WTC11 (cell line): ENCODE data around the gene RRP1B. TPM values are rescaled to one million over a fixed set of nuclear protein-coding genes. Genes with fewer than 3 reads are reported as not detected.

Experiments
- ATAC-seq: fragments of 200-7000 bp; cut with Tn5 transposase; 2 replicates; pipeline ENCODE4 v1.10.0; 2021; ENCODE audit warnings: mild to moderate bottlenecking, moderate library complexity
- CTCF ChIA-PET: fragments of 300-600 bp; sonication (Branson Sonifier 250); formaldehyde crosslinking; loops from one replicate; lab custom pipeline; 2021; ENCODE audit warnings: antibody characterized with exemption; lab: Charles Lee
- POLR2A ChIA-PET: fragments of 350-600 bp; sonication (Branson Sonifier 250); formaldehyde crosslinking; loops from one replicate; lab custom pipeline; 2021; ENCODE audit warnings: antibody characterized with exemption; lab: Charles Lee
- DNase-seq: peaks from one replicate; pipeline ENCODE4 v3.0.0; 2021; ENCODE audit warnings: low spot score
- H3K27ac Mint-ChIP-seq: 2 replicates; pipeline ENCODE4 v1.8.0; 2021; ENCODE audit warnings: mixed read lengths
- H3K27me3 Mint-ChIP-seq: 2 replicates; pipeline ENCODE4 v1.8.0; 2021; ENCODE audit warnings: low read depth, mild to moderate bottlenecking, moderate library complexity, mixed read lengths
- H3K36me3 Mint-ChIP-seq: 2 replicates; pipeline ENCODE4 v1.8.0; 2021; ENCODE audit warnings: mixed read lengths
- H3K4me1 Mint-ChIP-seq: 2 replicates; pipeline ENCODE4 v1.8.0; 2022; ENCODE audit warnings: mixed read lengths
- H3K4me3 Mint-ChIP-seq: 2 replicates; pipeline ENCODE4 v1.8.0; 2021; ENCODE audit warnings: mild to moderate bottlenecking, moderate library complexity, mixed read lengths
- H3K9me3 Mint-ChIP-seq: 2 replicates; pipeline ENCODE4 v1.8.0; 2021; ENCODE audit warnings: mixed read lengths
- ATF2 ChIP-seq: sonication (generic); formaldehyde crosslinking; IDR thresholded peaks from 2 replicates; pipeline ENCODE4 v1.8.1; 2022; ENCODE audit warnings: low read depth, missing genetic modification reagents, borderline replicate concordance
- CBFB ChIP-seq: sonication (generic); formaldehyde crosslinking; IDR thresholded peaks from 2 replicates; pipeline ENCODE4 v1.8.1; 2022; ENCODE audit warnings: mild to moderate bottlenecking, low read depth, missing genetic modification reagents
- FOXJ3 ChIP-seq: sonication (generic); formaldehyde crosslinking; IDR thresholded peaks from 2 replicates; pipeline ENCODE4 v1.9.0; 2021; ENCODE audit warnings: missing genetic modification reagents, mild to moderate bottlenecking, borderline replicate concordance
- GABPB1 ChIP-seq: sonication (generic); formaldehyde crosslinking; IDR thresholded peaks from 2 replicates; pipeline ENCODE4 v1.8.1; 2023; ENCODE audit warnings: mild to moderate bottlenecking, missing genetic modification reagents
- GTF2I ChIP-seq: fragments of 250-450 bp; sonication (Bioruptor Pico); conservative IDR thresholded peaks from 2 replicates; pipeline ENCODE4 v1.4.0; 2021; ENCODE audit warnings: mild to moderate bottlenecking
- HMGXB4 ChIP-seq: sonication (generic); formaldehyde crosslinking; IDR thresholded peaks from 2 replicates; pipeline ENCODE4 v1.8.1; 2023; ENCODE audit warnings: mild to moderate bottlenecking, moderate library complexity, missing genetic modification reagents
- NFYB ChIP-seq: sonication (generic); formaldehyde crosslinking; conservative IDR thresholded peaks from 2 replicates; pipeline ENCODE4 v1.8.0; 2022; ENCODE audit warnings: low read depth, missing genetic modification reagents
- RELA ChIP-seq: sonication (generic); formaldehyde crosslinking; IDR thresholded peaks from 2 replicates; pipeline ENCODE4 v1.8.1; 2022; ENCODE audit warnings: missing genetic modification reagents, mild to moderate bottlenecking, borderline replicate concordance
- ZMAT4 ChIP-seq: fragments of 250-450 bp; sonication (Bioruptor Pico); IDR thresholded peaks from 2 replicates; pipeline ENCODE4 v1.9.0; 2021; ENCODE audit warnings: mild to moderate bottlenecking
- ZNF232 ChIP-seq: sonication (generic); formaldehyde crosslinking; IDR thresholded peaks from 2 replicates; pipeline ENCODE4 v1.8.0; 2022; ENCODE audit warnings: mild to moderate bottlenecking, missing genetic modification reagents
- ZNF317 ChIP-seq: sonication (generic); formaldehyde crosslinking; IDR thresholded peaks from 2 replicates; pipeline ENCODE4 v1.8.1; 2023; ENCODE audit warnings: low read depth, mild to moderate bottlenecking, moderate library complexity, missing genetic modification reagents, borderline replicate concordance
- ZNF423 ChIP-seq: fragments of 250-450 bp; sonication (Bioruptor Pico); IDR thresholded peaks from 2 replicates; pipeline ENCODE4 v2.1.2; 2022; ENCODE audit warnings: mild to moderate bottlenecking, moderate library complexity
- ZNF425 ChIP-seq: fragments of 250-450 bp; sonication (Bioruptor Pico); conservative IDR thresholded peaks from 2 replicates; pipeline ENCODE4 v1.9.0; 2021; ENCODE audit warnings: mild to moderate bottlenecking
- total RNA-seq: library from RNA; stranded (reverse); gene quantifications from 3 replicates; pipeline ENCODE4 v1.2.3, GENCODE V29; 2021
- TF ChIP-seq, protein P1 (sequence below): sonication (generic); formaldehyde crosslinking; IDR thresholded peaks from 2 replicates; pipeline ENCODE4 v1.8.0; 2023; ENCODE audit warnings: missing genetic modification reagents, mild to moderate bottlenecking, borderline replicate concordance
- TF ChIP-seq, protein P2 (sequence below): sonication (generic); formaldehyde crosslinking; IDR thresholded peaks from 2 replicates; pipeline ENCODE4 v1.8.0; 2022; ENCODE audit warnings: mild to moderate bottlenecking, missing genetic modification reagents
- TF ChIP-seq, protein P3 (sequence below): sonication (generic); formaldehyde crosslinking; IDR thresholded peaks from 2 replicates; pipeline ENCODE4 v1.8.1; 2022; ENCODE audit warnings: mild to moderate bottlenecking, missing genetic modification reagents, moderate library complexity, borderline replicate concordance

RRP1B gene
- total RNA-seq, 1 experiment from 2014 or later = 74.9 TPM

GRCh38 chr21:43664358-43664757, 5.0 kb downstream of the RRP1B start (continued):
- no peak for TF ChIP-seq RELA (CRISPR knock-in tag)
- TF ChIP-seq ZNF232 = no peak
- no peak for TF ChIP-seq ZNF423 (CRISPR knock-in tag)
- TF ChIP-seq GABPB1 (CRISPR knock-in tag) = no peak
- TF ChIP-seq HMGXB4 (CRISPR knock-in tag) = no peak
- TF ChIP-seq ZNF317 (CRISPR knock-in tag) = no peak
- no peak for TF ChIP-seq ZMAT4 (CRISPR knock-in tag)
- TF ChIP-seq, protein P1, sequence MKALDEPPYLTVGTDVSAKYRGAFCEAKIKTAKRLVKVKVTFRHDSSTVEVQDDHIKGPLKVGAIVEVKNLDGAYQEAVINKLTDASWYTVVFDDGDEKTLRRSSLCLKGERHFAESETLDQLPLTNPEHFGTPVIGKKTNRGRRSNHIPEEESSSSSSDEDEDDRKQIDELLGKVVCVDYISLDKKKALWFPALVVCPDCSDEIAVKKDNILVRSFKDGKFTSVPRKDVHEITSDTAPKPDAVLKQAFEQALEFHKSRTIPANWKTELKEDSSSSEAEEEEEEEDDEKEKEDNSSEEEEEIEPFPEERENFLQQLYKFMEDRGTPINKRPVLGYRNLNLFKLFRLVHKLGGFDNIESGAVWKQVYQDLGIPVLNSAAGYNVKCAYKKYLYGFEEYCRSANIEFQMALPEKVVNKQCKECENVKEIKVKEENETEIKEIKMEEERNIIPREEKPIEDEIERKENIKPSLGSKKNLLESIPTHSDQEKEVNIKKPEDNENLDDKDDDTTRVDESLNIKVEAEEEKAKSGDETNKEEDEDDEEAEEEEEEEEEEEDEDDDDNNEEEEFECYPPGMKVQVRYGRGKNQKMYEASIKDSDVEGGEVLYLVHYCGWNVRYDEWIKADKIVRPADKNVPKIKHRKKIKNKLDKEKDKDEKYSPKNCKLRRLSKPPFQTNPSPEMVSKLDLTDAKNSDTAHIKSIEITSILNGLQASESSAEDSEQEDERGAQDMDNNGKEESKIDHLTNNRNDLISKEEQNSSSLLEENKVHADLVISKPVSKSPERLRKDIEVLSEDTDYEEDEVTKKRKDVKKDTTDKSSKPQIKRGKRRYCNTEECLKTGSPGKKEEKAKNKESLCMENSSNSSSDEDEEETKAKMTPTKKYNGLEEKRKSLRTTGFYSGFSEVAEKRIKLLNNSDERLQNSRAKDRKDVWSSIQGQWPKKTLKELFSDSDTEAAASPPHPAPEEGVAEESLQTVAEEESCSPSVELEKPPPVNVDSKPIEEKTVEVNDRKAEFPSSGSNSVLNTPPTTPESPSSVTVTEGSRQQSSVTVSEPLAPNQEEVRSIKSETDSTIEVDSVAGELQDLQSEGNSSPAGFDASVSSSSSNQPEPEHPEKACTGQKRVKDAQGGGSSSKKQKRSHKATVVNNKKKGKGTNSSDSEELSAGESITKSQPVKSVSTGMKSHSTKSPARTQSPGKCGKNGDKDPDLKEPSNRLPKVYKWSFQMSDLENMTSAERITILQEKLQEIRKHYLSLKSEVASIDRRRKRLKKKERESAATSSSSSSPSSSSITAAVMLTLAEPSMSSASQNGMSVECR (CRISPR knock-in tag) = no peak
- no peak for TF ChIP-seq CBFB (CRISPR knock-in tag)

DNA sequence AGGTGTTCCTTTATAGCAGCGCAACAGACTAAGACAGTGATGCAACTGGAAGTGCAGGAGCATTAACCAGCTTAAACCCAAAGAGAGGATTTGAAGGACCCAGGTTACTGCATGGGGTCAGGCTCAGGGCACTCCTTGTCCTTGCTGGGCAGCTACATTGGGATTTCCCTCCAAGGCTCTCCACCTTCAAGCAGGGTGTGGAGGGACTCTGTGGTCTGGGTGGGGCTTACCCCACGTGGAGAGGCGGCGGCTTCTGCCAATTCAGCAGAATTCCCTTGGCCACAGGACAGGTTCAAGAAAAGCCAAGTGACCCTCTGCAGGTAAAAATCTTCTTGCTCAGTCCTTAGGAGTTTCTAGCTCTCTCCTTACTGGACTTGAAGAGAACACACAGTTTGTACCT, 6.5 kb downstream of the RRP1B start:
- no peak overlapping the region for H3K4me3 Mint-ChIP-seq
- ATAC-seq (no peak), DNase-seq (no peak)
- no peak overlapping the region for H3K27ac Mint-ChIP-seq
- ChIA-PET CTCF (no interaction called here), POLR2A (no interaction called here)
- peaks cover 11% of the 10 kb centered on the region for H3K4me1 Mint-ChIP-seq
- peaks cover 6% of the 10 kb centered on the region for H3K9me3 Mint-ChIP-seq
- H3K27me3 Mint-ChIP-seq = no peaks in the 10 kb centered on the region
- TF ChIP-seq ATF2 (CRISPR knock-in tag) (no peak), ZNF317 (CRISPR knock-in tag) (no peak), GTF2I (CRISPR knock-in tag) (no peak), NFYB (CRISPR knock-in tag) (no peak), FOXJ3 (CRISPR knock-in tag) (no peak), ZNF425 (CRISPR knock-in tag) (no peak)
- TF ChIP-seq, protein P2, sequence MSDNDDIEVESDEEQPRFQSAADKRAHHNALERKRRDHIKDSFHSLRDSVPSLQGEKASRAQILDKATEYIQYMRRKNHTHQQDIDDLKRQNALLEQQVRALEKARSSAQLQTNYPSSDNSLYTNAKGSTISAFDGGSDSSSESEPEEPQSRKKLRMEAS (CRISPR knock-in tag) = no peak
- TF ChIP-seq, protein P3, sequence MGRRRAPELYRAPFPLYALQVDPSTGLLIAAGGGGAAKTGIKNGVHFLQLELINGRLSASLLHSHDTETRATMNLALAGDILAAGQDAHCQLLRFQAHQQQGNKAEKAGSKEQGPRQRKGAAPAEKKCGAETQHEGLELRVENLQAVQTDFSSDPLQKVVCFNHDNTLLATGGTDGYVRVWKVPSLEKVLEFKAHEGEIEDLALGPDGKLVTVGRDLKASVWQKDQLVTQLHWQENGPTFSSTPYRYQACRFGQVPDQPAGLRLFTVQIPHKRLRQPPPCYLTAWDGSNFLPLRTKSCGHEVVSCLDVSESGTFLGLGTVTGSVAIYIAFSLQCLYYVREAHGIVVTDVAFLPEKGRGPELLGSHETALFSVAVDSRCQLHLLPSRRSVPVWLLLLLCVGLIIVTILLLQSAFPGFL (CRISPR knock-in tag) = no peak
- H3K36me3 Mint-ChIP-seq = peaks cover 63% of the 10 kb centered on the region
